DOHH2 (cell line): ENCODE measurements around the gene E2F4.
A peak's percentile ranks its signal among the peaks of the same experiment; 100 is the strongest.

Experiments
- EZH2phosphoT487 ChIP-seq: fragments of 200-600 bp; sonication (generic); IDR thresholded peaks from 2 replicates; pipeline ENCODE4 v1.6.1; 2017; ENCODE audit warnings: borderline replicate concordance, mild to moderate bottlenecking, antibody characterized with exemption, low read length, moderate library complexity, mixed read lengths
- TF ChIP-seq, protein P1 (sequence below): fragments of 200-600 bp; sonication (generic); IDR thresholded peaks from one replicate; pipeline ENCODE4 v1.5.1; 2014; ENCODE audit warnings: antibody characterized with exemption, mild to moderate bottlenecking, low read depth, low read length; ENCODE audit not compliant: poor library complexity, severe bottlenecking

DNA sequence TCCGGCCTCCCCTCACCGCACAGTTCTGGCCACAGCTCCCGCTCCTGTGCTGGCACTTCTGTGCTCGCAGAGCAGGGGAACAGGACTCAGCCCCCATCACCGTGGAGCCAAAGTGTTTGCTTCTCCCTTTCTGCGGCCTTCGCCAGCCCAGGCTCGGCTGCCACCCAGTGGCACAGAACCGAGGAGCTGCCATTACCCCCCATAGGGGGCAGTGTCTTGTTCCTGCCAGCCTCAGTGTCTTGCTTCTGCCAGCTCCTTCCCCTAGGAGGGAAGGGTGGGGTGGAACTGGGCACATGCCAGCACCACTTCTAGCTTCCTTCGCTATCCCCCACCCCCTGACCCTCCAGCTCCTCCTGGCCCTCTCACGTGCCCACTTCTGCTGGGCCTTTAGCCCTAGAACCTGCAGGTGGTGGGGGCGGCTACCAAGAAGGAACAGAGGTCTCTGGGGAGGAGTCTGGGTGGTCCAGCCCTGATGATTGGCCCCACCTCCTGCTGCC lies 6.3 kb downstream of the E2F4 start:
- TF ChIP-seq, protein P1, sequence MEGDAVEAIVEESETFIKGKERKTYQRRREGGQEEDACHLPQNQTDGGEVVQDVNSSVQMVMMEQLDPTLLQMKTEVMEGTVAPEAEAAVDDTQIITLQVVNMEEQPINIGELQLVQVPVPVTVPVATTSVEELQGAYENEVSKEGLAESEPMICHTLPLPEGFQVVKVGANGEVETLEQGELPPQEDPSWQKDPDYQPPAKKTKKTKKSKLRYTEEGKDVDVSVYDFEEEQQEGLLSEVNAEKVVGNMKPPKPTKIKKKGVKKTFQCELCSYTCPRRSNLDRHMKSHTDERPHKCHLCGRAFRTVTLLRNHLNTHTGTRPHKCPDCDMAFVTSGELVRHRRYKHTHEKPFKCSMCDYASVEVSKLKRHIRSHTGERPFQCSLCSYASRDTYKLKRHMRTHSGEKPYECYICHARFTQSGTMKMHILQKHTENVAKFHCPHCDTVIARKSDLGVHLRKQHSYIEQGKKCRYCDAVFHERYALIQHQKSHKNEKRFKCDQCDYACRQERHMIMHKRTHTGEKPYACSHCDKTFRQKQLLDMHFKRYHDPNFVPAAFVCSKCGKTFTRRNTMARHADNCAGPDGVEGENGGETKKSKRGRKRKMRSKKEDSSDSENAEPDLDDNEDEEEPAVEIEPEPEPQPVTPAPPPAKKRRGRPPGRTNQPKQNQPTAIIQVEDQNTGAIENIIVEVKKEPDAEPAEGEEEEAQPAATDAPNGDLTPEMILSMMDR, result peak; percentile 80
- TF ChIP-seq EZH2phosphoT487, result no peak
